DMS 273 treated with DMSO at 0.1 percent for 48 hours (cell line): ENCODE data around the gene PCNX1.
A peak's percentile ranks its signal among the peaks of the same experiment; 100 is the strongest.

Source experiments
- DNase-seq: peaks from one replicate; lab custom pipeline; 2025; lab: John Stamatoyannopoulos, UW

PCNX1 gene

DNA sequence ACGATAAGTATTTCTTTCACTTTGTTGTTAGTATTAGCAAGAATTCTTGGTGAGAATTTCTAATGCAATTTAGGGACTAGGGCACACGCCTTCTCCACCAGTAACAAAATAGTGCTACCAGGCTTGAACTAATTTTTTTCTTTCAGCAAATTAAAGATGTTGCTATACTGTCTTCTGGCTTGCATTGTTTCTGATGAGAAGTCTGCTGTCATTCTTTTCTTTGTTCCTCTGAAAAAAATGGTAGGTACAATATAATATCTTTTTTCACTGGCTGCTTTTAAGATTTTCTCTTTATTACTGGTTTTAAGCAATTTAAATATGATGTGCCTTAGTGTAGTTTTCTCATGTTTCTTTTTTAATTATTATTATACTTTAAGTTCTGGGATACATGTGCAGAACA lies 171.2 kb downstream of the PCNX1 start:
- no peak for DNase-seq

GRCh38 chr14:71086567-71086966 lies 179.3 kb downstream of the PCNX1 start:
- no peak for DNase-seq

DNA sequence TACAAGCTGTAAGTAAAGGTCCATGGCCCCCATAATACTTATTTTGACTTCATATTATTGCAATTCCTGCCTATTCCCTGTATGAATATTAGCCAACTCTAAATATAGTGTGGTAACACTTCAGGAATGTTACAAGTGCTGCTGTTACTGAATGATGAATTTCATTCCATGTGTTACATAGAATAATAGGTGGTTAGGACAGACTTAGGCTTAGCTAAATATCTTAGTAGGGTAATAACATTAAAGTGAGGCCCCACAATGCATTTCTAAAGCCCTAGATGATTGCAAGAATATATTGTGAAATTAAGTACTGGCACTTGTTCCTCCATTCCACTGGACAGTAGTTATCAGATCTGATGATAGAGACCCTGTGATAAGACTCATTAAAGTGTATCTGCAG lies 182.7 kb downstream of the PCNX1 start:
- DNase-seq, result no peak

GRCh38 chr14:71094722-71095121 lies 187.5 kb downstream of the PCNX1 start:
- no peak for DNase-seq

- DNase-seq, result no peak
These were observed 189.7 kb downstream of the PCNX1 start for GRCh38 chr14:71096947-71097346.

- peak; percentile 23 for DNase-seq
These were observed 196.6 kb downstream of the PCNX1 start for GRCh38 chr14:71103662-71104484.

DNA sequence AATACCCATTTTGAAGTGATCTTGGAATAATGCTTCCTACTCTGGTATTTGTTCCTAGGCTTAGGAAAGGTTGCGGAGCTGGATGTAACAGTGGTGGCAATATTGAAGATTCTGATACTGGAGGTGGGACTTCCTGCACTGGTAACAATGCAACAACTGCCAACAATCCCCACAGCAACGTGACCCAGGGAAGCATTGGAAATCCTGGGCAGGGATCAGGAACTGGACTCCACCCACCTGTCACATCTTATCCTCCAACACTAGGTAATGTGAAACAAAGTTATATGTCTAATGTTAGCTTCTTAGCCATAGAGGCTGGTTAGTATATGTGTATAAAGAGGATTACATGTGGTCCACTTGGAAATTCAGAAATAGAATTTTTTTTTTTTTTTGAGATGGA lies 197.9 kb downstream of the PCNX1 start:
- no peak for DNase-seq

GRCh38 chr14:71107921-71108320 lies 200.7 kb downstream of the PCNX1 start:
- no peak for DNase-seq

- DNase-seq, result no peak
These were observed 201.3 kb downstream of the PCNX1 start for GRCh38 chr14:71108398-71109119.

DNA sequence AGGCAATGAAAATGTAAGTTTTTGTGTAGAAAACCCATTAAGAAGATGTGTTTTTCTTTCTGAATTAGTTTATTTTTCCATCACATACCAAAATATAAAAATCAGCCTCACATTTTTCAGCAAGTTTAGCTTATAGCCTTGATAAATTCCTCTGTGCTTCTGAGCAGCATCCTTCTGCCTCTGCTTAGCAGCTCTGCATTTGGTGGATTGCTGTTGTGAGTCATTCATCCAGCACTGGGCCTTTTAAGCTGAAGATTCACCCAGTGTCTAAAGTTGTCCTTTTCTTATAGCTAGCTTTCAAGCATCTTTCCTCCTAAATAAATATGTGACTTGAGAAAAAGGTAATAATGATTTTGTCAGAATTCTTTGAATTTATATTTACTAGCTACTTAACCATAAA lies 206.1 kb downstream of the PCNX1 start:
- no peak for DNase-seq

DNA sequence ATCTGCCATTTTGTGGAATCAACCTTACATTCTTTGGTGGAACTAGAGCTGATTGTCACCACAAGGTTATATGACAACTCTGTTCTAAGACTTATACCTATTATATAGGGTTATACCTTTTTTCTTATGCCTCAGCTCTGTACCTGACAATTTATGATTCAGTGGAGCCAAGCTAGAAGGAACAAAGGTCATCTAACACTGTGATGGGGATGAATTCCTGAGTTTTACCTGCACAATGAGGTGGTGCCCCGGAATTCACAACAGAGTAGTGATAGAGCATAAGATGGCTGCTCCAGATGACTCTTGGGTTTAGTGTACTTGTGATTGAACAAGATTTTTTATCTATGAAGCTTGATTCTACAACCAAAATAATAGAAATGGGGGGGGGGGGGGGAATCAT lies 207.3 kb downstream of the PCNX1 start:
- DNase-seq, result no peak

- DNase-seq, result no peak
These were observed 208.0 kb downstream of the PCNX1 start for GRCh38 chr14:71115306-71115705.

DNA sequence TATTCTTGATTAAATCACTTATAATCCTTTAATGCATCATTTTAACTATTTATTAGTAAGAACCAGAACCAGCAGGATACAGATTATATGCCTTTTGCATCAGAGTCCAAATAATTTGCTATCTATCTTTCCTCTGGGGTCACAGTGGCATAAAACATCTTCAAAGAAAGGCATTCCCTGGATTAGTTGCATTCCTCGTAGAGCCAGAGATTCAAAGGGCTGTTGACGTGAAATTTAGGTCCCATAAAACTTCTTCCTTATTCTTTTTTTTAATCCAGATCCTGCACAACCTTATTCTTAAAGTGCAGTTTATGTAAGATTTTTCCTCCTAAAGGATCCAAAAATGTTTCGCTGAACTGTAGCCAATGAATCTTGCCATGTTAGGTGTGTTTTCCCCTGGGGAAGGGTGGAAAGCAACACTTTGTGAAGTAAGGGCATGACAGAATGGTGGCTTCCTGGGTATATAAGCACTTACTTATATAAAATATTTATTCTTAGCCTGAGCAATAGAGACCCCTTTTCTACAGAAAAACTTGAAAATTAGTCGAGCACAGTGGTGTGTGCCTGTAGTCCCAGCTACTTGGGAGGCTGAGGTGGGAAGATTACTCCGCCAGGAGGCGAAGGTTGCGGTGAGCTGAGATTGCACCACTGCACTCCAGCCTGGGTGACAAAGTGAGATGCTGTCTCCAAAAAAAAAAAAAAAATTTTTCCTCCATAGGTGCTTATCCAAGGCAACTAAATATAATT lies 208.7 kb downstream of the PCNX1 start:
- DNase-seq, result no peak

DNA sequence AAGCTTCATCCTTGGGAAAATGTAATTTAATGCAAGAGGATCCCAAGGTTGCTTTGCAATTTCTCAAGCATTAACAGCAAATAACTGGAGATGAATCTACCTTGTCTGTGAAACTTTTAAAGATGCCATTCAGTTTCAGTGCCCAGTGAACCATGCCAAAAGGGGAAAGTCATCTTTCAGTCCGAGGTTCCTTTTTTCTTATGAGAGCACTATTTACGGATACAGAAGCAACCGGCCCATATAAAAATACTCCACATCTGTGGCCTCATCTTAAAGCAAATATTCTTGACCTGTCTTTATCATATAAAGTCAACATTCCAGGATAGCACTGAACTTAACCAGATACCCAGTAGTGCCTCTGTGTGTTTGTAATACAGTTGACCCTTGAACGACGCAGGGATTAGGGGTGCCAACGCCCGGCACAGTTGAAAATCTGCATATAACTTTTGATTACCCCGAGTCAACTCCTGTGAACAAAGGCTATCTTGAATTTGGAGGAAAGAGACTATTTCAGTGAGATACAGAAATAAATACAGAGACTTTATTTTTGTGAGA lies 209.4 kb downstream of the PCNX1 start:
- DNase-seq, result no peak

- no peak for DNase-seq
These were observed 210.8 kb downstream of the PCNX1 start for GRCh38 chr14:71117839-71118743.

DNA sequence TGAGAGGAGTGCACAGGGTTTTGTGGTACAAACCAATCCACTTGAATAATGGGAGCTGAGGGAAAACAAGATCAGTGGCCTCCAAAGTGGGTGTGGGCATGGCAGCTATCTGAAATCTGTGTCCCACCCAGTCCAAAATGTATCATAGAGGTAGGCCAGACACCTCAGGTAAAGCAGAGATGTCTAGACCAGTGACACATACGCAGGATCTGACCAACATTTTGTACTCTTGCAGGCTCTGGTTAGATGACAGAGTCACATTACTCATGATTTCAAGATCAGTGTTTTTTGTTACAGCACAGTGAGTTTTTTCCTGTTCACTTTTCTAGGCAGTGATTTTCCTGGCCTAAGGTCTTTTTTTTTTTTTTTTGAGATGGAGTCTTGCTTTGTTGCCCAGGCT lies 211.8 kb downstream of the PCNX1 start:
- DNase-seq, result no peak

DNA sequence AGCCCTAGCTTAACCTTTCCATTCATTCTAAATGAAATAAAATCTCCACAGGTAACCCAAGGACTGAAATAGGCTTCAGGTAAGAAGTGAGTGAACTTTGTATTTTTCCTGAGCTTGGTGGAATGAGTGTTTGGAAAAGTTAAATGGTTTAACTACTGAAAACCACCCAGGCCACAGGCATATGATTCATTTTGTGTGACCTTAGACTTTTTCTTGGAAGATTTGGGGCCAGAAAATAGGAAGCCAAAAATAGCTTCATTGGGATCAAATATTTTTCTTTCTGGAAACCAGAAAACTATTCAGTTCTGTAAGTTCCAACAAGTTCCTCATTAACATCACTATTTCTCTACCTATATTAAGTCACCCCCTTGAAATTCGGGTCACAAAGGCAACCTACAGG lies 212.6 kb downstream of the PCNX1 start:
- DNase-seq, result no peak

DNA sequence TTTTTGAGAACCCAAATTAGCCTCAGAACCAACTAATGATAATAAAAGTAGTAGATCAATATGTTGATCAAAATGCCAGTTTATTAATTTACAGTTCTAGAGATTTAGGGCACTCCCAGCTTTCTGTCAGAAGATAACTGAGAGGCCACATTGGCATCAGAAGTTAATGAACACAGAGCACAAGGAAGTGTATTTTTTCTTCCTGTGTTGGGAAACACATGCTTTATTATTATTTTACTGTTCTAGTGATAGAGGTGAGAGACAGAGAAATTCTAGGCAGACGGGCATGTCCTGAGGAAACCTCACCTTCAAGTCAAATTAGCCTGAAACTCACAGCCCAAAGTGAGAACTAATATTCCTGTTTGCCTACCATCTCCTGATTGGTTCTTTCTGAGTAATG lies 213.7 kb downstream of the PCNX1 start:
- no peak for DNase-seq

DNA sequence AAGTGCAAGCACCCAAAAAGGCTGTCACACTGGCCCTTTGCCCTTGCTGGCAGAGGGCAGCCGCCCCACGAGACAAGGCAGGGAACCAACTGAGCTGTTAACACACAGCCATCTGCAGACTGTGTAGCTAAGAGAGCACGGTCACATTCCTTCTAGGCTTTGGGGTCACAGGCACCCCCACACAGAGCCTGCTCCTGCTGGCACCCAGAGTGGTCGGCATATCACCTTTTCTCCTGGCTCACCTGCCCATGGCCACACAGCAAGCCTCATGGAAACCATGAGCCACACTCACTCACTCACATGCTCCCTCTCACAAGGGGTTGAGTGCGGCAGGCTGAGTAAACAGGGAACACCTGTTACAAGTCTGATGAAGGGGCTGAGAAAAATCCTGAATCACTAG lies 214.5 kb downstream of the PCNX1 start:
- no peak for DNase-seq

DNA sequence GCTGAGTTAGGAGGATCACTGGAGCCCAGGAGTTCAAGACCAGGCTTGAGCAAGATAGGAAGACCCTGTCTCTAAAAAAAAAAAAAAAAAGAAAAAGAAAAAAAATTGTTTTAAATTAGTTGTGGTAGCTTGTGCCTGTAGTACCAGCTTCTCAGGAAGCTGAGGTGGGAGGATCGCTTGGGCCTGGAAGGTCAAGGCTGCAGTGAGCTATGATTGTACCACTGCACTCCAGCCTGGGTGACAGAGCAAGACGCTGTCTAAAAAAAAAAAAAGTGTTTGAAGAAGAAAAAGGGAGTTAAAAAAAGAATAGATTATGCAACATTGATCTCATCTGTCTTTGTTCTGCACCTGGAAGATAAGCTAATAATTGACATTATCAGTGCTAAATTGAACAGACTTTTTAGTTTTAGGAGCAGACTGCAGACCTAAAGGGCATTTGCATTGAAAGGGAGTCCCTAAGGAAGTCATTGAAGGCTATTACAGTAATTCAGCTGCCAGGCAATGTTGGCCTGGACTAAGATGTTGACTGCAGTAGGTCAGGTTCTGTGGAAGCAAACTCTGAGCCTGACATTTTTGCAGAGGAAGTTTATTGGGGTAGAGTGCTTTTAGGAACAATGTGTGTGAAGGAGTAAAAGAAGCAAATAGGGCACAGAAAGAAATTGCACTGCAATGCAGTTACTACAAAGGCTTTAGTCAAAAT lies 215.8 kb downstream of the PCNX1 start:
- DNase-seq, result no peak

DNA sequence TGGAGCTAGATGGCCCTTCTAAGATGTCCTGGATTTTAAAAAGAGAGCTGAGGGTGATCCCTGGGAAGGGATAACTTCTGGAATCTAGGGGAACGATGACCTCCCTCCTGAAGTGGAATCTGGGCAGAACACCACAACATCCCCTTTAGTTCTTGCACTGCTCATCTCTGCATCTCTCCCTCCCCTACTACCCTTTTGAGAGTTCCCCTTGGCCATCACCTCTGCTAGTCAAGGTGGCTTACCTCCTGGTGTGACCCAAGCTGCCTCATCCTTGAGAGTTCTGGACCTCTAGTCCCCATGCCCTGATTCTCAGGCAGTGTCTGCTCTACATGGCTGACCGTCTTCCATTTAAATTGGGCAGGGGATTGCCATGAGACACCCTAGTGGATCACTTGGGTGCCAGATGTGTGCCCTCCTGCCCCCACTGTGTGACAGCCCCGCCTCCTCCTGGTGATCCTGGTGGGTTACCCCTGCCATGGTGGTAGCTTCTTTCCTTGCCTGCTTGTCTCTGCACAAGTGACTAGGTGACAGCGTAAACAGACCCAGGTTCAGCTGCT lies 216.4 kb downstream of the PCNX1 start:
- no peak for DNase-seq
